Type B pancreatic cell (in vitro differentiated cells): ENCODE data around the gene PKDCC. TPM values are rescaled to one million over a fixed set of nuclear protein-coding genes. Genes with fewer than 3 reads are reported as not detected.

ENCODE experiments used
- DNase-seq: peaks from one replicate; pipeline ENCODE4 v3.0.0; 2021; ENCODE audit warnings: mixed read lengths; ENCODE audit not compliant: unreplicated experiment; ENCODE audit errors: extremely low spot score
- H3K27ac Mint-ChIP-seq: 2 replicates; pipeline ENCODE4 v1.8.0; 2021; ENCODE audit warnings: mild to moderate bottlenecking, mixed read lengths
- H3K27me3 Mint-ChIP-seq: 2 replicates; pipeline ENCODE4 v1.8.0; 2021; ENCODE audit warnings: mixed read lengths
- H3K36me3 Mint-ChIP-seq: 2 replicates; pipeline ENCODE4 v1.8.0; 2021; ENCODE audit warnings: mixed read lengths
- H3K4me1 Mint-ChIP-seq: one replicate; pipeline ENCODE4 v1.8.0; 2021; ENCODE audit warnings: mixed read lengths; ENCODE audit not compliant: unreplicated experiment
- H3K4me3 Mint-ChIP-seq: 2 replicates; pipeline ENCODE4 v1.8.0; 2021; ENCODE audit warnings: mild to moderate bottlenecking, mixed read lengths
- H3K9me3 Mint-ChIP-seq: 2 replicates; pipeline ENCODE4 v1.8.0; 2021; ENCODE audit warnings: mixed read lengths
- CTCF ChIP-seq: fragments of 200-600 bp; sonication (generic); conservative IDR thresholded peaks from 2 replicates; pipeline ENCODE4 v1.5.0; 2021; ENCODE audit warnings: antibody characterized with exemption, mild to moderate bottlenecking
- total RNA-seq: library from RNA; stranded (reverse); gene quantifications from 2 replicates; pipeline ENCODE4 v1.2.1, GENCODE V29; 2021; ENCODE audit warnings: low replicate concordance

The PKDCC gene
- total RNA-seq, 1 donor from 2014 or later, result 158 TPM

GRCh38 chr2:42028571-42029148 is 19.2 kb upstream of the PKDCC start:
- H3K4me1 Mint-ChIP-seq, result peaks cover 72% of the 10 kb centered on the region
- H3K27ac Mint-ChIP-seq, result no peak overlapping the region
- H3K27me3 Mint-ChIP-seq, result peaks cover 19% of the 10 kb centered on the region
- no peaks in the 10 kb centered on the region for H3K36me3 Mint-ChIP-seq
- no peak overlapping the region for H3K4me3 Mint-ChIP-seq
- no peak for DNase-seq
- TF ChIP-seq CTCF, result no peak
- H3K9me3 Mint-ChIP-seq, result no peaks in the 10 kb centered on the region

- TF ChIP-seq CTCF, result no peak
- Mint-ChIP-seq H3K4me1 (peaks cover 70% of the 10 kb centered on the region), H3K27me3 (peaks cover 19% of the 10 kb centered on the region), H3K27ac (no peak overlapping the region), H3K9me3 (no peaks in the 10 kb centered on the region), H3K36me3 (no peaks in the 10 kb centered on the region), H3K4me3 (no peak overlapping the region)
- no peak for DNase-seq
Measured at GRCh38 chr2:42029171-42029570, 18.6 kb upstream of the PKDCC start.

- H3K27ac Mint-ChIP-seq, result peak overlapping the region; percentile 76
- TF ChIP-seq CTCF, result no peak
- H3K36me3 Mint-ChIP-seq, result no peaks in the 10 kb centered on the region
- H3K4me3 Mint-ChIP-seq, result no peak overlapping the region
- H3K9me3 Mint-ChIP-seq, result no peaks in the 10 kb centered on the region
- DNase-seq, result no peak
- peaks cover 66% of the 10 kb centered on the region for H3K4me1 Mint-ChIP-seq
- H3K27me3 Mint-ChIP-seq, result peaks cover 19% of the 10 kb centered on the region
Measured at GRCh38 chr2:42029639-42030199, 18.1 kb upstream of the PKDCC start.

- Mint-ChIP-seq H3K4me1 (peaks cover 60% of the 10 kb centered on the region), H3K9me3 (no peaks in the 10 kb centered on the region), H3K27ac (peak overlapping the region; percentile 76), H3K4me3 (peak overlapping the region; percentile 57), H3K36me3 (no peaks in the 10 kb centered on the region), H3K27me3 (peaks cover 19% of the 10 kb centered on the region)
- DNase-seq, result no peak
- no peak for TF ChIP-seq CTCF
Measured at GRCh38 chr2:42030200-42030759, 17.5 kb upstream of the PKDCC start.

- H3K4me1 Mint-ChIP-seq, result peaks cover 57% of the 10 kb centered on the region
- DNase-seq, result no peak
- H3K4me3 Mint-ChIP-seq, result no peak overlapping the region
- H3K9me3 Mint-ChIP-seq, result no peaks in the 10 kb centered on the region
- H3K27ac Mint-ChIP-seq, result no peak overlapping the region
- H3K27me3 Mint-ChIP-seq, result peaks cover 18% of the 10 kb centered on the region
- no peaks in the 10 kb centered on the region for H3K36me3 Mint-ChIP-seq
- no peak for TF ChIP-seq CTCF
Measured at GRCh38 chr2:42030829-42031228, 17.0 kb upstream of the PKDCC start.
